IPS-11a (cell line): Measurements from ENCODE around the gene HLCS.

Source experiments
- H3K4me3 ChIP-seq: one replicate; pipeline ENCODE4 v1.5.1; 2013; ENCODE audit warnings: low read depth, low read length, control low read depth

HLCS gene

DNA sequence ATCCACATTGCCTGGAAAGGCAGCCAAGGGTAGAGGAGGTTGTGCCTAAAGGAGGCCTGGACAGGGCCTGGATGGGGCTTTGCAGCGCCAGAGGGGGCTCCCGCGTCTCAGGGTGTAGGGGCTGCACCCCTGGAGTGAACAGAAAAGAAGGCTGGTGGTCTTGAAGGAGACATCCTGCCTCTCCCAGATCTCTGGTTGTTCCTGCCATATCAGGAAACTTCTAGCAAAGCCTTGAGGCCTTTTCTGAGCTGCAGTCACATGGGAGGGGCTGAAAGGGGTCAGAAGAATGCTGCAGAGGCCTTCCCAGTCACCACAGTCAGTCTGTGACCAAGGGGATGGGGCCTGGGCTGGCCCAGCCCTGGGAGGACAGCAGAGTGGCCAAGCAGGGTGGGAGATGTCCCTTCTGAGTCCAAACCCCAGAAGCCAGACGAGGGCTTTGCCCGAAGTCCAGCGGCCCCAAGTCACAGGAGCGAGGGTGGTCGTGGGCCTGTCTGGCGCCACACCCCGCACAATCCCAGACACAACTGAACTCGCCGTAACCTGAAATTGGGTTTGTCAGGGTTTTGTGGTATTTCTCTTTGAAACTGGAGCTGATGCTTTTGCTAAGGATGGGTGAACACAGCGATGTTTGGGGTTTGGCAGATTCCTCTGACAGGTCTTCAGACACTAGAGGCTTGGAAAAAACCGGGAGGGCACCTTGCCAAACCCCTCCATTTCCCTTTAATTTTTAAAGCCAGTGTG, 237.9 kb downstream of the HLCS start:
- H3K4me3 ChIP-seq: no peak overlapping the region

DNA sequence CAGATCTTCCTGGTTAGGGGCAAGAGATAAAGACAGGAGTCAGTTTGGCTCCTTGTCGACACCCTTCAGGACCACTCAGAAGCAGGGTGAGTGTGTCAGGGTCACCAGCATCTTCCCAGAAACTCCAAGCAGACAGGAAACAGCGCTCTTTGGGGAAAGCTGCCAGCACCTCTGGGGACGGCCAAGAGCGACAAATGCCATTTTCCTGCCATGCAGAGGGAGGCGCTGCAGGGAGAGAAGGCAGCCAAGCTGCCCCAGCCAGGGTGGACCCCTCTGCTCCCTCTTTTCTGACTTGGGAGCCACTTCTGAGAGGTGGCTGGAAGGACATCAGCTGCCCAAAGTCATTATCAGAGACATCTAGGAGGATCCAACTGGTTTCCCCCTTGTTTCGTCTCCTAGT, 238.6 kb downstream of the HLCS start:
- H3K4me3 ChIP-seq: no peak overlapping the region

DNA sequence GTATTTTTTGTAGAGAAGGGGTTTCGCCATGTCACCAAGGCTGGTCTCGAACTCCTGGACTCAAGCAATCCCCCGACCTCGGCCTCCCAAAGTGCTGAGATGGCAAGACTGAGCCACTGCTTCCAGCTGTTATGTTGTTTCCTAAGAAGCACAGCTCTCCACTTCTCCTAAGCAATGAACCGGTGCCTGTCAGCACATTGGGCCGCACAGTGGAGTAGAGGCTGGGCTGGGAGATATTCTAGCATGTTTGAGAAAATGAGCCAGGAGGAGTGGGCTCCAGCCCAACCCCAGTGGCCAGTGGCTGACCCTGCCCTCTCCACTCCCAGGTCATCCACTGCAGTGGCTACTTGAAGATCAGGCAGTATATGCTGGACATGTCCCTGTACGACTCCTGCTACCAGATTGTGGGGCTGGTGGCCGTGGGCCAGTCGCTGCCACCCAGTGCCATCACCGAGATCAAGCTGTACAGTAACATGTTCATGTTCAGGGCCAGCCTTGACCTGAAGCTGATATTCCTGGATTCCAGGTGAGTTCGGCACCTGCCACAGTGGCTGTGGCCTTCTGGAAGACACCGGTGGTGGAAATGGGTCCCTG, 240.6 kb downstream of the HLCS start:
- H3K4me3 ChIP-seq: no peak overlapping the region

DNA sequence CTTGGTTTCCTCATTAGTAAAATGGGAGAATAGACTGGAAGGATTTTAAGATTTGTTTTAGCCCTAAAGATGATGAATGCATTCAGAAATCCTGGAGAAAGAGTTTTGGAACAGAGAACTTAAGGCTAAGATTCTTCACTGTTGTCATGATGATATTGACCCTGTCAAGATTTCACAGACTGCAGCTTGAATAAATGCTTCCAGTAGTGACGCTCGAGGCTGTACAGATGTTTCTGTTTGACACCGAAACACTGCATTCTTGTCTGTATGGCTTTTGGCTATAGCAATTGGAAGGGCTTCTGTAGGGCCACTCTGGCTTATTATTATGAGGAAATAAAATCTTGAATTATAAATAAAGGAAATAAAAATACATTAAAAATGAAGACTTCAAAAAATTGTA, 241.8 kb downstream of the HLCS start:
- H3K4me3 ChIP-seq: no peak overlapping the region

DNA sequence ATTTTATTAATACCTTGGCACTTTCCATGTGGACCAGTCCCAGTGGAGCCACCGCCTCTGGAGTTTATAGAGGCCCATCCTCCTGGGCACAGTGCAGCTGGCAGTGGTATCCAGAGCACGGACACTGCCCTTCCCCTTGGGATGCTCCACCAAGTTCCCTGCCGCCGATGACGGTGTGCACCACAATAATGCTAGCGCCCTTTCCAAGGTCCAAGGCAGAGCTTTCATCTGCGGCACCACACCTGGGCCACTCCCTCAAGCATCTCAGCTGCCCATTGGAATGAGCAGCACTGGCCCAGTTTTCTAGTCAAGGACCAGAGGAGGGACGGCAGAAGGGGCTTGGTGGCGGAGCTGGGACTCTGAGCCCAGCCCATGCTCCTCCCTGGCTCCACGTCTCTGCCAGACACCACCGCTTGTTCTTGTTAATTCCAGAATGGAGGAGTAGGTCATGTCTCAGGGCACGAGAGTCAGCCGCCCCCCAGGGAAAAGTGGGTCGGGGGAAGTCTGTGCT, 243.0 kb downstream of the HLCS start:
- no peak overlapping the region for H3K4me3 ChIP-seq

DNA sequence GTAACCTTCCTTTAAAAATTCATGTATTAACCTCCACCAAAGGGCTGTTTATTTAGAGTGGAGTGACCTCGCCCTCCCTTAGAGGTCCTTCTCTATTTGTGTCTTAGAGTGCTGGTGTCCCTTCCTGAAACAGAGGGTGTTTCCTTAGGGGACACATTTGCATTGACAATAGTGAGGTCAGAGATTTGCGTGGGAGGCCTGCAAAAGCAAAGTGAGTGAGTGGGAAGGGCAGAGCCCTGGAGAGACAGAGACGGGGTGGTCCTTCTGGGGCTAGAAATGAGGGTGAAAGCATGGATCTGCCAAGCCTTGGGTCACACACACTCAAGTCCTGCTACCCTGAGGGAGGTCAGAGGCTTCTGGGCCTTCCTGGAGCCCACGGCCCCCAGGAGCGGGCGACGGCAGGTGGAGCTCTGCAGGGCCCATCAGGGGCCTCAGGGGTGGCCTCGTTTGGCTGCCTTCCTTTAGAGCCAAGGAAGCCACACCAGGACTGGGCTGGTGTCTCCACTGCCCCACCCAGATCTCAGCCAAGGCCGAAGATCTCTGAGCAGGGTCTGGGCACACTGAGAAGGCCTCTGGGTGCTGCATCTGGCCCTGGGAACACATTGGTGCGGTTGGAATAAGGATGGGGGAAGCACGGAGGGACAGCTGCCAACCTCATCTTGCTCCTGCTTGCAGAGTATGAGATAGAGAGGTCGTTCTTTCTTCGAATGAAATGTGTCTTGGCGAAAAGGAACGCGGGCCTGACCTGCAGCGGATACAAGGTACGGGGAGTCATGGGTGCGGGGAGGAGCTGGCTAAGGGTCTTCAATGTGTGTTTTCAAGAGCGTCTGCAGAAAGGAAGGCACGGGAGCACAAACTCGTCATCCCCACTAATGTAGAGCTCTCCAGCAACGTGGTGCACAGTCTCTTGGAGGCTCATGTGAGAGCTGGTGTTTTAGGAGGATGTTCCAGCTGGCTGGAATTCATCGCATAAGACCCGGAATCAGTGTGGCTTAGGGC, 243.8 kb downstream of the HLCS start:
- H3K4me3 ChIP-seq: no peak overlapping the region

DNA sequence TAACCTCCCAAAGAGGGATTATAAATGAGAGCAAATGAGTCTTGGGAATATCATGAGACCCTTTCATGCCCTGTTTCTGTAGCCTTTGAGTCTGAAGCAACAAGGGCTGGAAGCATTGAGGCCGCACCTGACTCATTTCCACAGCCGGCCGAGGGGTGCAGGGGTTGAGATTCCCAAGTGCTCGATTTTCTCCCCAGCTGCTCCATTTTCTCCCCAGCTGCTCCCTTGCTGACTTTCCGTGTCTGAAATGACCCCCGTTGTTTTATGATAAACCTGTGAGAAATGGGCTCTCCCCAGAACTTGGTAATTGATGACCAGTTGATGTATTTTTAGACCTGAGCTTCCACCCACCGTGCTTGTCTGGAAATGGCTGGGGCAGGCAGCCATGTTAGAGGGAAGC, 244.7 kb downstream of the HLCS start:
- H3K4me3 ChIP-seq: no peak overlapping the region

DNA sequence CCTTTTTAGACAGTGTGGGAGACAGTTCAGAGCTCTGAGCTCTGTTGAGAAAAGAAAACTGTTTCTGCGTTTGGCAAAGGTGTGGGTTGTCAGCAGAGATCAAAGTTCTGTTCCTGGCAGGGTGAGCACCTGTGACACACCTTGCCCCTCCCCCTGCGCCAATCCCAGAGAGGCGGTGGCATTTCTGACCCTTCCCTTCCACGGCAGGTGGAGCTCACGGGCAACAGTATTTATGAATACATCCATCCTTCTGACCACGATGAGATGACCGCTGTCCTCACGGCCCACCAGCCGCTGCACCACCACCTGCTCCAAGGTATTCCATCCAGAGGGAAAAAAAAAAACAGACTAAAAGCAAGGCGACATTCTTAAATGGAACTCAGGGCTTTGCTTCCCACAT, 246.9 kb downstream of the HLCS start:
- H3K4me3 ChIP-seq: no peak overlapping the region

DNA sequence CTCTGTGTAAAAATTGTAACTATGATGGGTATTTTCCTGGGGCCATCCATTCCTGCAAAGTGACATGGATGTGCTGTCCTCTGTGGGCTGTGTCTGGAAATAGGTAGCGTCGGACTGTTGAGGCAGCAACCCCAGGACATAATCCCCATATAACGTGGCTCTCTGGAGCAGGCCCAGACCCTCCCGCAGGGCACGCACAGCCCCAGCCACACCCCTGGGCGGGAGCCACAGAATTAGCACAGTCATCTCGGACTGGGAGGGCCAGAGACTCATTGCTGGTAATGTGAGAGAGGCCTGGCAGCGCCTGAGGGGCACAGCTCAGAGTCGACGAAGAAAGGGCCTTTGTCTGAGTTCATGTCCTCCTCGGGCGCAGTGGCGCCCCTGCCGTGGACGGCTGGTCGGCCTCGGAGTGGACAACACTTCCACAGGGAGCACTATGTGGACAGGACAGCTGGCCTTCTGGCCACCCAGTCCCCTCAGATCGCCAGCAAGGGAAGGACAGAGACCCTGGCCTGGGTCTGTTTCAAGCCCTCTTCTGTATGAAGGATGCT, 247.4 kb downstream of the HLCS start:
- H3K4me3 ChIP-seq: no peak overlapping the region

DNA sequence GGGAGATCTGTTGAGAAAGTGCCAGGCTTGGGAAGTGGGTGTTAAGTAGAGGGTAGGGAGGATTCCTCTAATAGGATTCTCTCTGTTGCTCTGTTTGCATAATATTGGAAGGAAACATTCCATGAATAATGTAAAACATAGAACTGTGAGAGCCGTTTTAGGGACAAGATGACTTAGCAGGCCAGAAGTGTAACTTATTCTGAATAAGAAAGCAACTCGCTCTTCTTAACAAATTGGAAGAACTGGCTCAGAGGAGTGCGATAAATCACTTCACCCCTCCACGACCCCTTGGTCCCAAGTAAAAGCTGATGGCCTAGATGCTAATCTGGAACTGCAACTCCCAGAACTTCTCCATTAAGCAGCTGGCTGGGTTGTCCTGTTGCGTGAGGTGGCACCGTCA, 248.5 kb downstream of the HLCS start:
- no peak overlapping the region for H3K4me3 ChIP-seq

DNA sequence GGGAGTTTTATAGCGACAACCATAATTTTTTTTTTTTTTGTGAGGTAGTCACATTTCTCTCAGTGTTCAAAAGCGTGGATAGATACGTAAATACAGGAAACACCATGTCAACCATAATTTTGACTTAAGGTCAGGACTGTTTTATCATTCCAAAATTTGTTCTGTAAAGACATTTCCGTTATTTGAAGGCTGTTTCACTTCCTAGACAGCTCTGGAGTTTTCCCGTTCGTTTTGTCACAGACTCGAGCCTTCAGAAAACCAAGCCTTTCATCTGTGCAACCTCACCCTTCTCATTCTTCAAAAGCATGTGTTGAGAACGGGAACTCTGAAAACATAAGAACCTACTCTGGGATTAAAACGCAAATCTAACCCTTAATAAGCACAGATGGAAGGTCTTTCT, 249.6 kb downstream of the HLCS start:
- H3K4me3 ChIP-seq: no peak overlapping the region

DNA sequence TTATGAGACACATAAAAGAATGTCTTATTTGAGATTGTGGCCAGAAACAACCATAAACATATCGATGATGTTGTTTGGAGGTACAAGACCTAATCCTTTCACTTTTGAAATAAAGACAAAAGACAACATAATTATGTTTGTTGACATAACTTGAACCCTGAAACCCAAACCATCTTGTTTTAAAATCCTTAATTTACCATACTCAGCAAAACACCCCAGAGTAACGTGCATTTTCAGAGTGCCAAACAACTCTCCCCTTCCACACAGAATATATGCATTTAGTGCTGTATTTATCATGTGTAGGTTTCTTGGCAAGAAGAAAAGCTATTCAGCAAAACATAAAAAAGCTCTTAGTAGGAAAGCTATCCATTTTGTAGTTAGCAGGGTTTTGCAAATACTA, 250.1 kb downstream of the HLCS start:
- no peak overlapping the region for H3K4me3 ChIP-seq

DNA sequence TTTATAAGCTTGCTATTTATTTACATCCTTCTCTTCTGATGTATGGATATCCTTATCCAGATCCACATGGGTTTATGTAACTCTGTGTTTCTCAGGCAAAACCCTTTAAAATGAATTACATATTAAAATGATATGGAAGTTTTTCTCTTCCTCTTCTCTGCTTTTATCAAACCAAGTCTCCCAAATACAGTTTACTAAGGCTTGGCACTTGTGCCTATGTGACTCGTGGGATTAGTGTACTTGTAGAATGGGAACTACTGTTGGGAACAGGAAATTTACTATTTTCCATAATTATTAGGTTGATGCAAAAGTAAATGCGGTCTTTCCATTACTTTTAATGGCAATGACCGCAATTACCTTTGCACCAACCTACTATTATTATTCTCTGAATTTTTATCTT, 252.7 kb downstream of the HLCS start:
- H3K4me3 ChIP-seq: no peak overlapping the region

DNA sequence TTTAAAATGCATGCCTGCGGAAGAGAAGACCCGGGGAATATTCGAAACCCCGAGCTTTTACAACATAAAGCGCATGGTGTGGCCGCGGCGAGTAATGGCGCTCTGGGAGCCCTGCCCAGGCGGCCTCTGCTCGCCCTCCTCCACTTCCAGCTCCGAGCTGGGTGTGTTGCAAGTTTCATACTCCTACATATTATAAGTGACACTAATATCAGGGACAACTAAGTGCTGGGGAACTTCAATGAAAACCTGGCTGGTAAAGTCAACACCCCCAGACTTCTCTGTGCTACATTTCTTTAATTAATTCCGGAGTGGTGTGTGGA, 255.8 kb downstream of the HLCS start:
- no peak overlapping the region for H3K4me3 ChIP-seq

DNA sequence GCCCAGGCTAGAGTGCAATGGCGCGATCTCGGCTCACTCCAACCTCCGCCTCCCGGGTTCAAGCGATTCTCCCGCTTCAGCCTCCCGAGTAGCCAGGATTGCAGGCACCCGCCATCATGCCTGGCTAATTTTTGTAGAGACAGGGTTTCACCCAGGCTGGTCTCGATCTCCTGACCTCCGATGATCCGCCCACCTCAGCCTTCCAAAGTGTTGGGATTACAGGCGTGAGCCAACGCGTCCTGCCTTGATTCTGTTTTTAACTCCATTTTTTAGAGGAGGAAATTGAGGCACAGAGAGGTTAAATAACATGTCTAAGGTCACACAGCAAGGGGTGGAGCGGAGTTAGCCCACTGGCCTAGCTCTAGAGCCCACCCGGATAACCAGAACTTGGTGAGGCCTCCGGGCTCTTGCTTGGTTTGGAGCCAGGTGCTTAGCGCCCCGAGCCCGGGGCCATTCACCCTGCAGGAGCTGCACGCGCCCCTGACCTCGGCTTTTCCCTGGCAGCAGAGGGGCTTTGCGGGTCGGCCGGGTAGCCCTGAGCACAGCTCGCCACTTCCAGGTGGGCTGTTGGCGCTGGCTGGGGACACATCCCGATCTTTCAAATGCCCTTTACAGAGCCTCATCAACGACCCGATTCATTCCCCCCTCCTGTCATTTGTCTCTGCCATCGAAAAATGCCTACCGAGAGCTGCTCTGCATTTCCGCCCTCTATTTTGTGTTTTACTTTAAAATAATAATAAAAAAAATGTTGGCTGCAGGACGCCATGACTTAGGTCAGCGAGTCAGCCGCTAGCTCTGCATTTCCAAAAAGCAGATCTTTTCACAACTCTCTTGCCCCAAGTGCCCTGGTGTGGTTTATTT, 256.4 kb downstream of the HLCS start:
- no peak overlapping the region for H3K4me3 ChIP-seq

DNA sequence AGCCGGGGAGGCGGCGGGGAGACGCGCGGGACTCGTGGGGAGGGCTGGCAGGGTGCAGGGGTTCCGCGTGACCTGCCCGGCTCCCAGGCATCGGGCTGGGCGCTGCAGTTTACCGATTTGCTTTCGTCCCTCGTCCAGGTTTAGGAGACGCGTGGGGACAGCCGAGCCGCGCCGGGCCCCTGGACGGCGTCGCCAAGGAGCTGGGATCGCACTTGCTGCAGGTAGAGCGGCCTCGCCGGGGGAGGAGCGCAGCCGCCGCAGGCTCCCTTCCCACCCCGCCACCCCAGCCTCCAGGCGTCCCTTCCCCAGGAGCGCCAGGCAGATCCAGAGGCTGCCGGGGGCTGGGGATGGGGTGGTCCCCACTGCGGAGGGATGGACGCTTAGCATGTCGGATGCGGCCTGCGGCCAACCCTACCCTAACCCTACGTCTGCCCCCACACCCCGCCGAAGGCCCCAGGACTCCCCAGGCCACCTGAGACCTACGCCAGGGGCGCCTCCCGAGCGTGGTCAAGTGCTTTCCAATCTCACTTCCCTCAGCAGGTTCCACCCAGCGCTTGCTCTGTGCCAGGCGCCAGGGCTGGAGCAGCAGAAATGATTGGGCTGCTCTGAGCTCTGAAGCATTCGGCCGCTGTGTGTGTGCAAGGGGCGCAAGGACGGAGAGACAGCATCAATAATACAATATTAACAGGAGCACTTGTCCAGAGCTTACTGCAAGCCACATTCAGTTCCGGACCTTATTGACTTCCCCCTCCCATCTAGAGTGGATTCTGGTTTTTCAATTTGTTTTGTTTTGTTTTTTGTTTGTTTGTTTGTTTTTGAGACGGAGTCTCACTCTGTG, 257.2 kb downstream of the HLCS start:
- H3K4me3 ChIP-seq: no peak overlapping the region

DNA sequence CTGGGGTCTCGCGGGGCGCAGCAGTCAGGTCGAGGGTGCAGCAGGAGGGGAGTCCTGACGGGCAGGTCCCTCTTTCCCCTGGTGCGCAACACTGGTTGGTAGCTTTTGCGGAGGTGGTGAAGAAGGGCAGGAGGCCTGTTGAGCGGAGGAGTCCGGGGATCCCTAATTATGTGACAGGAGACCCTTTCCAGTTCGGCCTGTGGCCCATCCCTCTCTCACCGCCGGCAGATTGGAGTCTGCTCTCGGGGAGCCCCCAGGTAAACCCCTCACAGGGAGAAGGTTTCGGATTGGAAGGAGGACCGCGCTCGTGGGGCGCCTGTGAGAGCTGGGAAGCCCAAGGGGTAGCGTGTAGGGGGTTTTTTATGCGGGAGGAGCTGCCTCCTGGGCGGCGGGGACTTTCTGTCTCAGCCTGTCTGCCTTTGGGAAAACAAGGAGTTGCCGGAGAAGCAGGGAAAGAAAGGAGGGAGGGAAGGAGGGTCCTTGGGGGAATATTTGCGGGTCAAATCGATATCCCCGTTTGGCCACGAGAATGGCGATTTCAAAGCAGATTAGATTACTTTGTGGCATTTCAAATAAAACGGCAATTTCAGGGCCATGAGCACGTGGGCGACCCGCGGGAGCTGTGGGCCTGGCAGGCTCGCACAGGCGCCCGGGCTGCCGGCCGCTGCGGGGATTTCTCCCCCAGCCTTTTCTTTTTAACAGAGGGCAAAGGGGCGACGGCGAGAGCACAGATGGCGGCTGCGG, 258.0 kb downstream of the HLCS start:
- H3K4me3 ChIP-seq: no peak overlapping the region

DNA sequence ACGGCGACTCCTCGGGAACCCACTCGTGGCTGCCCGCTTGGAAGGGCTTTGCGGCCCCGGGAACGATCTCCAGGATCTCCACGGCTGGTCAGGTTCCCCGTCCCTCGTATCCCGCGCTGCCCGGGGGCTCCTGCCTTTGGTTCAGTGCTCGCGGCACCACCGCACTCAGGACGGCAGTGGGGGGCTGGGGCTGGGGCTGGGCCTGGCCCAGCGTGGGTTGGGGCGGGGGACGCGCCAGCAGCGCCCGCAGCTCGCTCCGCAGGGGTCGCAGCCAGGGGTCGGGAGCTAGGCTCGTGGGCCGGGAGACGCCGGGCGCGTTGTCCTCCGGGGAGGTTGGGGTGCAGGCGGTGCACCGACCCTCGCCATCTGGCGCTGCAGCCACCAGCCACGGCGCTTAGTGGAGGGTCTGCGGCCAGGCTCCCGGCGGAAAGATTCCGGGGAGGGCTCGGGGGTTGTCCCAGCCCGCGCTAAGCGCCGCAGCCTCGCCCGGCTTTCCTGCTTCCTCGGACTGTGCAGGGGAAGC, 258.6 kb downstream of the HLCS start:
- H3K4me3 ChIP-seq: no peak overlapping the region
